Thyroid gland (tissue), 4 donors: ENCODE data around the gene RBMS1.

ENCODE experiments used
- POLR2A ChIP-seq, 2 donors: fragments of 450-650 bp; IDR thresholded peaks; one replicate each; pipeline ENCODE4 v1.6.1; 2017; ENCODE audit warnings: antibody characterized with exemption in 2 of 2, mild to moderate bottlenecking in 2 of 2, moderate library complexity in 1 of 2
- TF ChIP-seq, protein P1 (sequence below), 6 experiments: fragments of 200-600 bp in 3 of 6; fragments of 450-650 bp in 3 of 6; sonication (generic) in 3 of 6; IDR thresholded peaks; one replicate each; pipeline ENCODE4 v1.5.1; 2016 to 2019; ENCODE audit warnings: antibody characterized with exemption in 6 of 6, mild to moderate bottlenecking in 2 of 6, inconsistent platforms in 1 of 6, moderate library complexity in 1 of 6

DNA sequence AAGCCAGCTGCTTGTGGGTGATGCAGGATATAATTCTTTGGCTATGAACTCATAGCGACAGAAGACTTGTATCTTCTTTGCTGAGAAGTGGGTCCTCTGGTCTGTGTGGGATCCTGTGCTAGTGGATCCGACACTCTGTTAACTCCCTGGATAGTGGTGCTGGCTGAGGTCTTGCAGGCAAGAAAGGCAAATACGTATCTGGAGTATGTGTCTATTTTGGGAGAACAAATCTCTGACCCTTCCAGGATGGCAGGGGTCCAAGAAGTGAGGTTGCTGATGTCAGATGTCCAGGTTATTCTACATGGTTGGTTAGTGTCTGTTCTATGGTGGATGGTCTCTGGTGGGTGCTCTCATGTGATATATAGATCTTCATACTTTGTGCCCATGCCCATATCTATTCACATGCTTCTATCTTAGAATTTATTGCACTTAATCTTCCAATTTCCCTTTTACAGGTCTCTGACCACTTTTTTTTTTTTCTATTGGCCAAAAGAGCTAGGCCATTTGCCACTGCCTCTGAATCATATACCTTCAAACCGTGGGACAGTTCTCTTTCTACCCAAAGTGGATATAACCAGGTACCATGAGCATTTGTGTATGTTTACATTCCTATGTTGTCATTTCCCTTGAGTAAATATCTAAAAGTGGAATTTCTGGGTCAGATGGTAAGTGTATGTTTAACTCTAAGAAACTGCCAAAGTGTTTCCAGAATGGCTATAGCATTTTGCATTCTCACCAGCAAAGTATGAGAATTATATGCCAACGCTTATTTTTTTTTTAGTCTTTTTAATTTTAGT lies 45.1 kb upstream of the RBMS1 start:
- TF ChIP-seq, protein P1, sequence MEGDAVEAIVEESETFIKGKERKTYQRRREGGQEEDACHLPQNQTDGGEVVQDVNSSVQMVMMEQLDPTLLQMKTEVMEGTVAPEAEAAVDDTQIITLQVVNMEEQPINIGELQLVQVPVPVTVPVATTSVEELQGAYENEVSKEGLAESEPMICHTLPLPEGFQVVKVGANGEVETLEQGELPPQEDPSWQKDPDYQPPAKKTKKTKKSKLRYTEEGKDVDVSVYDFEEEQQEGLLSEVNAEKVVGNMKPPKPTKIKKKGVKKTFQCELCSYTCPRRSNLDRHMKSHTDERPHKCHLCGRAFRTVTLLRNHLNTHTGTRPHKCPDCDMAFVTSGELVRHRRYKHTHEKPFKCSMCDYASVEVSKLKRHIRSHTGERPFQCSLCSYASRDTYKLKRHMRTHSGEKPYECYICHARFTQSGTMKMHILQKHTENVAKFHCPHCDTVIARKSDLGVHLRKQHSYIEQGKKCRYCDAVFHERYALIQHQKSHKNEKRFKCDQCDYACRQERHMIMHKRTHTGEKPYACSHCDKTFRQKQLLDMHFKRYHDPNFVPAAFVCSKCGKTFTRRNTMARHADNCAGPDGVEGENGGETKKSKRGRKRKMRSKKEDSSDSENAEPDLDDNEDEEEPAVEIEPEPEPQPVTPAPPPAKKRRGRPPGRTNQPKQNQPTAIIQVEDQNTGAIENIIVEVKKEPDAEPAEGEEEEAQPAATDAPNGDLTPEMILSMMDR (IDR thresholded peaks at IDR 0.05): no peak
- TF ChIP-seq POLR2A (IDR thresholded peaks at IDR 0.05): no peak
